ENCODE measurements around the gene PRKCE.

The PRKCE gene

DNA sequence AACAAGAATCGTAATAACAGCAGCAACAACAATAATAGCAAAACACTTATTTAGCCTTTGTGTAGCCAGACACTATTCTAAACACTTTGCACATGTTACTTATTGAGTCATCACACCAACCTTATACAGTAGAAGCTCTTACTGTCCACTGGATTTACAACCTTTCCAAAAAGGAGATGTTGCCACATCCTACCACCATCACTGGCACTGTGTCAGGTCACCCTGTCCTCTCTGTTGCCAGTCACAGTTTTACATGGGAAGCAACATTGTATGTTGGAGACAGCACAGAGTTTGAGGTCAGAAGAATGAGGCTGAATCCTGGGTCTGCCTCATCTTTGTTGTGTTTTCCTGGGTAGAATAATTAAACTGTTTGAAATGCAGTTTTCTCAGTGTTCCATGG lies 444.4 kb downstream of the PRKCE start:
- DNase-seq = no peak

- no peak for DNase-seq
Observed at GRCh38 chr2:46096260-46096659, 444.8 kb downstream of the PRKCE start.

DNA sequence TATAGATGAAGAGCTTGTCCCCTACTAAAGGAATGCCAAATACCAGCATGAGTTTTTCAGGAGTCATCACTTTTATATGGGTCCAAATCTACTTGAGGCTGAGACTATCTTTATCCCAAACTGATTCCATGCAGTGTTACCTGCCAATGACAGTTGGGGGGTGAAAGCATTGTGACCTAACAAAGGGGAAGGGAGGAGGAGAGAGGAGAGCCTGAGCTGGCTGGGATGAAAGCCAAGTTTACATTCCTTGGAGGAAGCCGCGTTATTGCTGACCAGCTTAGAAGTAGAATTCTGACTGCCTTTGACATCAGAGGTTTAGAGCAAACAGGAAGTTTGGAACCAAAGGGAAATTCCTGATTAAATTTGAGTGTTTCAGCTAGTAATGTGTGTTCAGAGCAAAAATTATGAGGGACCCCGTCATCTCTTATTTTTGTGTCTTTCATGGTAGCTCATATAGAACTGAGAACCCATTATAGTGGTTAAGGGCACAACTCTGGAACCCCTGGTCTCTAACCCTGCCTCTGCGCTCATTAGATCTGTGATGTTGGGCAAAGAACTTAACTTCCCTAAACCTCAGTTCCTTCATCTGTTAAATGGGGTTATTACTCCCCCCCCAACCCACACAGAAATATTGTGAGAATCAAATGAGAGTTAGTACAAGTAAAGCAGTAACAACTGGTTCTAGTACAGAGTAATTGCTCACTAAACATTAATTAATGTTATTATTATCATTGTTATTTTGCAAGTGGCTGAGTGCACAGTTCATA lies 446.4 kb downstream of the PRKCE start:
- DNase-seq = no peak

GRCh38 chr2:46098621-46099062 lies 447.2 kb downstream of the PRKCE start:
- DNase-seq = no peak

DNA sequence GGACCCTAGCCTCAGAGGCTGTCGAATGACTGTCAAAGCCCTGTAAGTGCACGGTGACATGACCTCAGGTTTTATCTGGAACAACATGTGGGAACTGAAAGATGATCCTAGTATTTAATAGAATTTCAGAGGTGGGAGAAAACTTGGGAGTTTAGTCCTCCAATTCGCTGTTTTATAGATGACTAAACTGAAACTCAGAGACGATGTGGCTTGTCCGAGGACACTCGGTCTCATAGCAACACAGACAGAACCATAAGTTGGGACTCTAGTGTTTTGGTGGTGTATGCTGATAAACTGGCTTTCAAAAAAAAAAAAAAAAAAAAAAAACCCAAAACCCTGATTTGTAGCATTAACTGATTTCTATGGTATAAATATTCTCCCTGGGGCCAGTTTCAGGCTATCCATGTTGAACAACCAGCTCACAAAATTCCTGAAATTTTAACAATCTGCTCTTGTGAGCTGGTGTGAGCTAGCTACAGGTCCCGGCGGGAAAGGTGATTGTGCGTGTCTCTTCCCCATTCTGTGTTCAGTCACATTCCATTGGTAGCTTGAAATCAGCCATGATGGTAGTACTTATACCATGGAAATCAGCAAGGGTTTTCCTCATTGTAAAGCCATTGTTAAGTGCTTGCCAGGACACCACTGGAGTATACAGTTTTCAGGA lies 450.2 kb downstream of the PRKCE start:
- DNase-seq = no peak

DNA sequence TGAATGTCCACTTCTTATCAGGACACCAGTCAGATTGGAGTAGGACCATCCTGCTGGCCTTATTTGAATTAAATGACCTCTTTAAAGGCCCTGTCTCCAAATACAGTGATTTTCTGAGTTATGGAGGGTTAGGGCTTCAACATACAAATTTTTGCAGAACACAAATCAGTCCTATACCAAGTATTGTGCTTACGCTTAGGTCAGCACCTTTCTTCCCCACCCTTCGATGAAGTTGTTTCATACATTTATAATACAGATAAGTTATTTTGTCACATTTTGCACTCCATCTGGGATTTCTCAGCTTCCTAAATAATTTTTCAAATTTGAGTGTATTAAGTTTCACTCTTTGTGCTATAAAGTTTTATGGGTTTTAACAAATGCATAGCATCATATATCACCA lies 455.2 kb downstream of the PRKCE start:
- DNase-seq = no peak

DNA sequence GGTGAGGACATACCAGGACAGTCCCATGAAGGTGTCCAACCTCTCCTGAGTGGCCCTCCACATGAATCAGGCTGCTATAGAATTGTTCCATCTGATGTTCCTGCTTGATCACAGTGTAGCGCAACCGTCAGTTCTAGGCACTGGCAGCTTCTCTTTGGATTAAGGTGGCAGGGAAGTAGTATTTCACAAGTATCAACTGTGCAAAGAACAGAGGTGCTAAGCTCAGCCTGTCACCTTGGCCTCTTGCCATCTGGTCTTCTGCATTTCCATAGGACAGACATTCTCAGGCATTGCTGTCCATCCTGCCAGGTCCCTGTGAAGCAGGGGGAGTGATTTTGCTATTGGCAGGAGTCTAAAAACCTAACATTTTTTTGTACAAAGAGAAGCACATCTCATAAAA lies 463.5 kb downstream of the PRKCE start:
- no peak for DNase-seq

DNA sequence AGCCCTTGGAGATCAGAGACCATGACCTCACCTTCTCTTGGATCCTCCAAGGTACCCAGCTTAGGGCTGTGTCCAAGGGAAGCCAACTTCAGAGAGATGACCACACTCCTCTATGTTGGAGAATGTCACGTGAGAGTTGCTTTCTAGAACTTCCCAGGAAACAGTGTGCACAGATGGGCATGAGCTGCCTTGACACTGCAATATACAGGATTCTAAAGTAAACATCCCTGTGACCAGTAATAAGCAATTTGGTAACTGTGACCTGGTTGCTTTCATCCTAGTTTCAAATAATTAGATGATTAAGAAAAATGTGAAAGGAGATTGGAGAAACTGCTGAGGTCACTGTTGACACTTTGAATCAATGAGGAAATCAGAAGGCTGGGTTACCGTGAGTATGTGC lies 464.7 kb downstream of the PRKCE start:
- DNase-seq = no peak

GRCh38 chr2:46116553-46116991 lies 465.1 kb downstream of the PRKCE start:
- no peak for DNase-seq

DNA sequence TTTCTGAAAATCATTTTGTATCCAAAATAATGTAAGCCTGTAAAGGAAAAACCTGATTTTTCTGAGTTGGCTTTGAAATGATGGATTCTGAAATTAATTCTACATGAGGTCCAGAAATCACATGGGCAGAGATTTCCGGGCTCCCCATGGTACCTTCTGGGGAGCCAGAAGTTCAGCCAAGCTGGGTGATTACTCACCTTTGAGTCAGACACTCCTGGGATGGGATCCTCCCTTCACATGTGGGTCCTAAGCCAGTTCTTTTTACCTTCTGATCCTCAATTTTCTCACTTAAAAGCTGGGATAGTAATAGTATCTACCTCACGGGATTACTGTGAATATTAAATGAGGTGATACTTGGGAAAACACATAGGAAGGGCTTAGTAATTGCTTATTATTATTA lies 465.9 kb downstream of the PRKCE start:
- no peak for DNase-seq

DNA sequence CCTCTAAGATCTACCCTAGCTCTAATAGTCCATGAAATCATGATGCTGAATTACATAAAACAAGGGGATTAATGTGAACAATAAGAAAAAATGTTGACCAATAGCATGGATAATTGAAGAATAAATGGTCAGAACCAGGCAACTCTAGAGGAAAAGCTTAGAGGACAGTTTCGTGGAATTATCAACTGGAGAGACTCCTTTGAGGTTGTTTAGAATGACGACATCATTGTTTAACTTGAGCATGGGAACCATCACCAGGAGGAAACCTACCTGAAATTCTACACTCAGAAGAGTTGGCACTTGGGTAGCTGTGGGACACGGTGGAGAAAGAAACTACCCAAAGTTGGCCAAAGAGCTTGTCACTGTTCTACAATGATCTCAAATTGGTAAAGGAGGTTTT lies 466.5 kb downstream of the PRKCE start:
- DNase-seq = no peak

DNA sequence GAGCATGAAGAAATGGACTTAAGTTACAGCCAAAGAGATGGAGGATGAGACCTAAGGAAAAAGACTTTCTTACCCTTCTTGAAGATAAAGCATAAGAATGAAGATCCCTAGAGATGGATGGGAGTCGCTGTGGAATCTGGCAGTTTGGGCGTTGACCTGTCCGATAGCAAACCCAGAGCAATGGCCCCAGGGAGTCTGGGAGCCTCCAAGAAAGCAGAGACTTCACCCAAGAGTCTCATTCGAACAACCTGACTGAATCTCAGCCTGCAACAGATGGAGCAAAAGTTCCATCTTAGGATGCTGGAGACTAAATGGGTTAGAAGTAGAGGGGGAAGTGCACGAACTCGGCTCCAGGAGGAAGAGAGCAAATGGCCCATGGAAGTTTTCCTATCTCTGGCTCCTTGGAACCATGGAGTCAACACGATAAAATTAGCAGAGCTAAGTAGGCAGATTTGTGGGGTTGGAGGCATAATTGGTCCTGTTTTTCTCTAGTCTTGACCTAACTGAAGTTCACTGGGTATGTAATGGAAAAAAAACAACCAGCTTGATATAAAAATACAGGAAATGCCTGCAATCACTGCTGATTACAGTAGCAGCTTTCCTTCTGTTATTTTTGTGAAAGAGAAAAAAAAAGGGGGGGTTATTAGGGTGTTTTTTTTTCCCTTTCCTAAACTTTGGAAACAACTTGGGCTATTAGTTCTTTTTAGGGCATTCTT lies 467.3 kb downstream of the PRKCE start:
- no peak for DNase-seq

GRCh38 chr2:46119453-46119852 lies 468.0 kb downstream of the PRKCE start:
- no peak for DNase-seq

DNA sequence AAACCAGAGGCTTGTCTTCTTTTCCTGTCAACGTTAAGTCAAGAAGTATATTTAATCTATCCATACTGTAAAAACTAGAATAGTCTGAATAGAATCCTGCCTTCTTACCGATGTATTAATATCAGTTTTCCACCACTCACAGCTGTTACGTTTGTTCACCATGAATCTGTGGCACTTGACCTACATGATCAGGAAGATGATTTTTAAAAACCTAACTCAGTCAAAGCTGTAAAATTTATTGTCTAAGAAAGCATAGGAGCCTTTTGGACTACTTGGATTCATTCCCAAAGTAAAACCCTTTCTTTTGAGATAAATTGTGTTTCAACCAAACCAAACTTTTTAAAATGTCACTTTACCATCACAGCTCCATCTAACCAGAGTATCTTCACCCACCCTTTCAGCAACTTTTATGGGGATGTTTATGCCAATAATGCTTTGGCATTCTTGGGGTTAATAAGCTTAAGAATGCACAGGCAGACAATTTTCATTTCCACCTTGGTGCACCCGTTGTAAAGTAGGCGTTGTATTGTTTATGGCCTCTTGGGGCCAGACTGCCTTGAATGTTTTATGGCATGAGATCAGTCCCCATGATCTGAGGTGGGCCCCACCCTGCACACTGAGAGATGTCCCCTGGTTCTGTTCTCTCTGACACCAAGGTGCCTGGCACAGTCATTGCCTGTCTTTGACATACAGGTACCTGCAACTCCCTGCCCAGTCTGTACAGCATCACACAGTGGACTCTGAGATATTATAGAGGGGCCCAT lies 469.5 kb downstream of the PRKCE start:
- no peak for DNase-seq

GRCh38 chr2:46122318-46122976 lies 471.0 kb downstream of the PRKCE start:
- no peak for DNase-seq

- no peak for DNase-seq
Observed at GRCh38 chr2:46123013-46123412, 471.5 kb downstream of the PRKCE start.

GRCh38 chr2:46125798-46126197 lies 474.3 kb downstream of the PRKCE start:
- no peak for DNase-seq

DNA sequence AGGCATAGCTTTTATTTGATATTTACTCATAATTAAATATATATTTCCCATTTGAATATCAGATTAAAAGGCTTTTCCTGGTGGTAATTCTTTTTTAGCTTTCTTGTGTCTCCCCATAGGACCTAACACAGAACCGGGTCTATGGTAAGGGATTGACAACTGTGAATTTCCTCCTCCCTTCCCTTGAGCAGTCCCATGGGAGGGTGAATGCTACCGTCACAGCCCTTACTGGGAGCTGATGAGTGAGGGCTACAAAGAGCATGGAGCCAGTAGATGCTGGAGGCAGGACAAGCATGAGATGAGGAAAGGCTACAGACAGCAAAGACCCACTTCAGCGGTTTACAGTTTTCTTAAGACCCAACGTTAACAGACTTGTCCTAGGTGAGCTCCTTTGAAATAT lies 475.1 kb downstream of the PRKCE start:
- no peak for DNase-seq

DNA sequence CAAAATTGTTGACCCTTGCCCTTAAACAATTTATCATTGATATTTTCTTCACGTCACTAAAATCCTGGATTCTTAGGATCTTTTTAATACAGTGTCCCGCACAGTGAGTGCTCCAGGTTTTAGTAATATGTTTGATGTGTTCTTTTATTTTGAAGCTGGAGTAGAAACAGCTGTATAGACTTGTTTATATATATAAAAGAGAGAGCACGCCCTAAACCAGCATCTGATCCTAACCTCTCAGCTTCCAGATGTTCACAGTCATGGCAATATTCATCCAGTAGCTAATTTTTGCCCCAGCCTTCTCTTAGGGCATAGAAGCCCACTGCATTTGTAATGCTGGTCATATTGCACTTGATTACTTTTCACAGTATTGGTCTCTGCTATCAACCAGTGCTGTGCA lies 475.7 kb downstream of the PRKCE start:
- no peak for DNase-seq

DNA sequence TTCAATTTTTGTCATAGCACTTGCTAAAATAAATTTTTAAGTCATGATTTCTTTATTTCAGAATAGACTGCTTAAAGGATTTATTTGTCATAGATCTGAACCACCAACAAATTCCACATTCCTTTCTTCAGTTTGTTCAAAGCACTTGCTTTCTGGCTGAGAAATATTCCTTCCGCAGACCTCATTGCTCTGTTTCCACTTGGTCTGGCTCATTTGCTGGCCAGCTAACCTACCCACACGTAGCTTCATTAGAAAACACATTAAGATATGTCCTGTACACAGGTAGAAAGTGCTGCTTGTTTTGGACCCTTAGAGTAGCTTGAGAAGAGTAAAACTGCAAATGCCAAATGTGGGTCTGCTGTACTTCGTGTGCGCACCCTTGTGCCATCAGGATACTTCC lies 479.0 kb downstream of the PRKCE start:
- DNase-seq = no peak

- no peak for DNase-seq
Observed at GRCh38 chr2:46132996-46133395, 481.5 kb downstream of the PRKCE start.

GRCh38 chr2:46134531-46135227 lies 483.2 kb downstream of the PRKCE start:
- no peak for DNase-seq
